HG03457 (cell line): Measurements from ENCODE around the gene COLEC11.
A peak's percentile ranks its signal among the peaks of the same experiment; 100 is the strongest.
"Not testable (repeated sequence)": the region's sequence is repeated elsewhere in the genome, so short reads cannot be mapped to it uniquely, and the experiment has no call there.

Experiments
- ATAC-seq: cut with Tn5 transposase; IDR thresholded peaks from one replicate; pipeline ENCODE4 v1.9.1; 2021; ENCODE audit warnings: moderate number of reproducible peaks; ENCODE audit not compliant: unreplicated experiment

The COLEC11 gene

GRCh38 chr2:3594493-3595281 lies at the start of gene COLEC11:
TSS of gene COLEC11 (plus strand) at chr2:3595112. CDS start at chr2:3604341, 9,229 bp downstream.
- no peak for ATAC-seq

DNA sequence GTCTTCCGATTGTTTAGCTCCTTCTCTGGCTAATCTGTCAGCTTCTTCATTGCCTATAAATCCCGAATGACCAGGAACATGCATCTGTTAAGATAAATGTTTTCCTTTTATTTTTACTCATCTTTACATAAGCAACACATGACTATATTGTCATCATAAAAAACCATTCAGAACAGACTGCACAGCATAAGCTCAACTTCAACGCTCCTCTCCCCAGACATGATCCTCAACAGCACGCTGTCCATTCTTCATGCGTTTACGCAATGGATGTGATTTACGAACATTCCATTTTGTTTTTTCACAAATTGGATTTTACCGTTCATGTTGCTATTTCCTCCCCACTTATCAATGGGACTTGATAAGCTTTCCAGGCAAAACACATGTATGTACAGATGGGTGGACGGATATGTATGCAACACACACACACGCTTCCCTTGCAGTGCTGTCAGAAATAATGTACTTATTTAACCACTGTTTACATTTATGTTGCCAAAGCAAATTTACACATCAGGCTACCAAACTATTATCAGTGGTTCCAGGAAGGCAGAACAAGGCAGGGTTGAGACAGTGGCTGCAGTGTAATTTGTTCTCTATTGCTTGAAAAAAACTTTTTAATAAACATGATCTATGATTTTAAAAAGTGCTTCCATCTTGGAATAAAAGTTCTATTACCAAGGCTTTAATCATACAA lies 49.0 kb upstream of the COLEC11 start:
- no peak for ATAC-seq

- ATAC-seq: no peak
These were observed 47.0 kb upstream of the COLEC11 start for GRCh38 chr2:3547915-3548314.

DNA sequence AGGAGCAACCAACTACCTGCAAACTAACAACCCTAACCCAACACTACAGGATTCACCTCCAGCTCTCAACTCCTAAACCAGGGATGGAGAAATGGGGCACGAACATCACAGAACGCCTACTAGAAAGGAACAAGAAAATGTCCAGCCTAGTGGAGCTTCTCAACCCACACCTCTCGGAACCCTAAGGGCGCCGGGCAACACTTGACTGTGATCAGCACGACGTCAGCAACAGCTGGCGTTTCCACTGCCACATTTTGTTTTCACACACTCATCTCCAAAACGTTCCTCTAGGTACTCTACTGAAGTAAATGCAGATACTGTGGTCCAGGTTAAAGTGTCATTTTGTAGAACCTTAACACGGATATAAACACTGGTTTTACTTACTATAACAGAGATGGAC lies 41.0 kb upstream of the COLEC11 start:
- ATAC-seq: no peak

- peak; percentile 21 for ATAC-seq
These were observed 37.2 kb upstream of the COLEC11 start for GRCh38 chr2:3557639-3558204.

GRCh38 chr2:3558205-3559014 lies 36.5 kb upstream of the COLEC11 start, which contains the start of gene RNASEH1:
TSS of gene RNASEH1 (minus strand) at chr2:3558333. CDS start at chr2:3558260, 73 bp downstream.
- ATAC-seq: peak; percentile 97

GRCh38 chr2:3563521-3563976 lies 31.4 kb upstream of the COLEC11 start:
- peak; percentile 50 for ATAC-seq

- no peak for ATAC-seq
These were observed 29.8 kb upstream of the COLEC11 start for GRCh38 chr2:3565117-3565516.

GRCh38 chr2:3566806-3567205 lies 28.1 kb upstream of the COLEC11 start:
- ATAC-seq: no peak

- ATAC-seq: not testable (repeated sequence)
These were observed 25.3 kb upstream of the COLEC11 start for GRCh38 chr2:3569656-3570055.

- ATAC-seq: no peak
These were observed 23.6 kb upstream of the COLEC11 start for GRCh38 chr2:3571284-3571683.

DNA sequence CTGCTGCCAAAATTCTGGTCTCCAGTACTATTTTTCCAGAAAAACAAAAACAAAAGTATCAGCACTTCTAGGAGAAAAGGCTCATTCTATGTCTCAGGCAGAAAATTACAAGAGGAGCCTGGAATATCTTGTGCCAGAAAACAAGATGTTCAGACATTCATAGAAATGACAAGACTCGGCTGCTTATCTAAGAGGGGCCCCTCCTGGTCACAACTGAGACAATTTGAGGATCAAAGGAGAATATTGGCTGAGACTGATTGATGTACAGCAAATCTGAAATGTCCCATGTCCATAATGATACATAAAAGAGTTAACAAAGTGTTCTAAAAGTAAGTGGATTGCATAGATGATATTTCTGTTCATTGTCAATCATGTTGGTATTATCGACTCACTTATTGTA lies 22.3 kb upstream of the COLEC11 start:
- no peak for ATAC-seq

DNA sequence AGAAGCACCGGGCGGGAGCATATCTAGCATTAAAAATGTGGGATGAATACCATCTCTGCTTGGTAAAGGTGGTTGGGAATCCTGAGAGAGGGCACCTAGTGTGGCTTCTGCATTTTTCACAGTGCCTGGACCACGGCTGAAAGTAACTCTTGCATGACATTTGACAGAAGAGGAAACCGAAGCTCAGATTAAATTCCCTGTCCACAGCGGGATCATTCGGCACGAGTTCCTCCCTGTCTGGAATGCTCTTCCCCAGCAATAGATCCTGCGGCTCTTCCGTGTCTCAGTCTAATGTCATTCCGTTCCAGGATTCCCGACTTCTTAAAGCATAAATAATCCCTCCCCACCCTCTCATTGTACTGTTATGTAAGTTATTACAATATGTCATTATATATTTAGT lies 20.8 kb upstream of the COLEC11 start:
- no peak for ATAC-seq

DNA sequence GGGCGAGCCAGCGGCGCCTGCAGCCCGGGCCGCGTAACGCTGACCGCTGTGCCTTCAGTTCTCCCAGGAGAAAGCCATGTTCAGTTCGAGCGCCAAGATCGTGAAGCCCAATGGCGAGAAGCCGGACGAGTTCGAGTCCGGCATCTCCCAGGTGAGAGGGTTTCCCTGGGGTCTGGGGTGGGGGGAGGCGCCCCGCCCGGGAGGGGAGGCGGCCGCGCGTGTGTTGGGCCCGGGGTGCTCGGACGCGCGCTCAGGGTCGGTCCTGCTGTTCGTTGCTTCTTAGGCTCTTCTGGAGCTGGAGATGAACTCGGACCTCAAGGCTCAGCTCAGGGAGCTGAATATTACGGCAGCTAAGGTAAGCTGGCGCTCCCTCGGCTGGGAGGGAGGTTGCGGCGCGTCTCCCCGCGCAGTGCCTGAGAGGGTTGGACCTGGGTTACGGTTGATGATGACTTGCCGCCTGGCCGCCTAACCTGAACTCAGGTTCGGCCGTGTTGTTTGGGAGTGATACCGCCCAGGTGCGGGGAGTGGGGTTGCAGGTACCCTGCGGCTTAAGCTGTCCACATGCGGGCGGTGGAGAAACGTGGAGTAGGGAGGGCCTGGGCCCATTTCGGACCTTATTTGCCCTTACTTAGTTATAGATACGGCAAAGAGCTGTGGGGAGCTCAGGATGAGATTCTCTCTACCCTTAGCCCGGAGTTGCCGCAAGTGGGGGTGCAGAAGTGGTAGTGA lies 19.2 kb upstream of the COLEC11 start:
- peak; percentile 13 for ATAC-seq

DNA sequence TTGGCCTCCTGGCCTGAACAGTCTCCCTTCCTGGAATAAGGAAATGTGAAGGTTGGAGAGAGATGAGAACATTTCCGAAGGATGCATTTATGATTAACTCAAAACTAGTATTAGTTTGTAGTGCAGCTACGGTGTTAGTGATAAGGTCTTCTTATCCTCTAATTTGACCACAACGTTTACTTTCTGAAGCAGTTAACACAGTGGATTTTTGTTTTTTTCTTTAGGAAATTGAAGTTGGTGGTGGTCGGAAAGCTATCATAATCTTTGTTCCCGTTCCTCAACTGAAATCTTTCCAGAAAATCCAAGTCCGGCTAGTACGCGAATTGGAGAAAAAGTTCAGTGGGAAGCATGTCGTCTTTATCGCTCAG lies 18.7 kb upstream of the COLEC11 start:
- not testable (repeated sequence) for ATAC-seq

DNA sequence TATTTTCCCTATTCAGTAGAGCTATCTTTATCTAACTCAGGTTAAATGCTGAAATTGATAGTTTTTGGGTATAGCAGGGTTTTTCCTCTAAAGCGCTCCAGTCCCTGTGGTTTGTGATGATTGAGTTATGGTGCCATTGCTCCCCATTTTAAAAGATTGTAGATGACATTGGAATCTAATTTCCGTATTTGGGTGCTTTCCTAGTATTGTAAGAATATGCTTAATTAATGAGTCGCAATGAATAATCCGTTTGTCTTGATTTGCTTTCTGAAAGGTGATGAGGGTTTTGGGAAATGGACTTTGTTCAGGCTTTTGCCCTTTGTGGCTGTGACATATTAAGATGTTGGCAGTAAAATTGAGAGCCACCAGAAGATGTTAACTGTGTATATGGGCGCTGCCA lies 15.9 kb upstream of the COLEC11 start:
- no peak for ATAC-seq

DNA sequence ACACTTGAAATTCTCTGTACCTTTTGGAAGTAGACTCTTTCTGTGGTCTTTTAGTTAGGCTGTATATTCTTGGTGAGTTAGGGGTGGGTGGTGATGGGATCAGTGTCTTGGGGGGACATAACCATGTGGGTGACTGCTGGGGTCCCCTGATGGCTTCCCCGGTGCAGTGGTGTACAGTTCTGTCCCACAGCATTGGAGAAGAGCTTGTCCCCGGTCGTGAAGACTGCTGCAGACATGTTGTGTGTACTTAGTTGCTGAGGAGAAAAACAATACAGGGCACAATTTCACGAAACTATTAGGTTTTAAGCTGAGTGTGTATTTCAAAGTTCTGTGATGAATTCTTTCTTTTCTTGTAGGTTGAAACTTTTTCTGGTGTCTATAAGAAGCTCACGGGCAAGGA lies 14.5 kb upstream of the COLEC11 start:
- ATAC-seq: no peak

DNA sequence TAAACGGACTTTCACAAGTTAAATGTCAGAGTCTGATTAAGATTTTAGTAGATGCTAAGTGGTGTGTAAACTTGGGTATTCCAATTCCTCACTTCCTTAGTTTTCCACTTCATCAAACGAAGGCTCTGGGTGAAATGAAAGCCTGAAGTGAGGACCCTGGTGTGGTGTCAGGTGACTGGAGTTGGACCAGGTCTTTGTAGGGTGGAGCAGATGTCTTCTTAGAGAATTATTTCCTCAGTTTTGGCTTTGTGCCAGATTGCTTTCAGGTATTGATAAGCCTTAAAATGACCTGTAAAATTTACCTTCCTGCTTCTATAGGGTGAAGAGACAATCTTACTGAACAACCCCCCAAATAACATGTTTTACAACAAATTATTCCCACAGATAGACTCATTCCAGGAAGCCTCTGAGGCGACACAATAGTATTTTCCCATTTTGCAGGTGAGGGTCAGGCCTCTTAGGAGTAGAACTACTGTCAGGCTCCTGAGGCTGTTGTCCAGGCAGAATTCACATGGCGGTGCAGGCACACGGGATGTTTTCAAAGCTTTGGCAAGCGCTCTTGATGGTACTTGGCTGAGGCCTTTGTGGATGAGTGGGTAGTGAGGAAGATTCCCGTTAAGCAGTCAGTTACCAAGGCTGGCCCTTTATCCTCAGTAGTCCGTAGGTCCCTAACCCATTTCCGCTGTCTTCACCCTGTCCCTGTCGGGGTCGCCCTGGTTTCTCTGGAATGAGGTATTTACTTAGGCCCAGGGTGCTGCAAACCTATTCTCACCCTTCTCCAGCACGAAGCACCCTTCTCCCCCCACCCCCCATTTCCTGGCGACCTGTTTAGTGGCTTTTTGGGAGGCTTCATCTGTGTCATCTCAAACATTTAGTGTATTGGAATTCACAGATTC lies 13.3 kb upstream of the COLEC11 start:
- no peak for ATAC-seq

DNA sequence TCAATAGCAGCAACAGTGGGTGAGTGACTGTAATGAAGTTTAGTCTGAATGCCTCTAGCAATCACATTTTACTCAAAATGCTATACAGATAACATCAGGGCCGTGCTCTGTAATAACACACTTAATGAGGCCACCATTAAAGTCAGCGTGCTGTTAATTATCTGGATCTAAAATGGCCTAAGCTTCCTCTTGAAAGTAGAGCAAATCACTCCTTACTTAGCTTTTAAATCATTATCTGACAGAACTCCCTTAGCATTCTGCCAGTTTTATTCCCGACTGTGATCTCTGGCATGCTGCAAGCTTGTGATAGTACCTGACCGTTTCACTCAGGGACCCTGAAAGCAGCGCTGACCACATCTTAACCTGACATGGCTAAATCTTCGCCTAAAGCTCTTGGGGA lies 10.8 kb upstream of the COLEC11 start:
- ATAC-seq: no peak
